Measurements from ENCODE around the gene CPSF3. TPM values are rescaled to one million over a fixed set of nuclear protein-coding genes. Genes with fewer than 3 reads are reported as not detected.

Gene CPSF3
- total and polyA plus RNA-seq, 2 of the 13 experiments (the other 11 are each of a cell fraction or from before 2014, with no cell fraction given), result 19.8 to 93.0 TPM

- no TSS peak for BruUV-seq (replicated peaks)
- H3K4me3 ChIP-seq (replicated peaks in 1 of 3; ENCODE audit: insufficient read depth in 1 of 3, low read depth in 2 of 3, low read length in 3 of 3), result peak overlapping the region in 1 of 3 experiments; percentile 68; a peak in 3 of 6 replicates
- no peak overlapping the region for H2AFZ ChIP-seq (ENCODE audit: low read length)
- intact Hi-C loops (cut with micrococcal nuclease; ENCODE audit: unreplicated experiment), result no loop called here
- peak overlapping the region; percentile 67; the same call in 1 of the 2 replicates for H3K9ac ChIP-seq (ENCODE audit: insufficient read depth, low read depth, low read length)
- in situ Hi-C loops (cut with HindIII; ENCODE audit: extremely low pct_ligation_motif_present, low pct_unique_long_range_greater_than_20kb), result no loop called here
- 86% methylated on average over 24 of the region's 24 CpGs for WGBS (ENCODE audit: low lambda C conversion rate)
- H3K79me2 ChIP-seq (ENCODE audit: insufficient read depth, low read length), result no peaks in the 10 kb centered on the region
- H4K20me1 ChIP-seq (ENCODE audit: insufficient read depth, low read length), result no peaks in the 10 kb centered on the region
- DNase-seq (ENCODE audit: low spot score) (peak; percentile 41), FAIRE-seq (peak; percentile 4), ATAC-seq (peak; percentile 55)
- no peak overlapping the region for H3K27ac ChIP-seq (ENCODE audit: extremely low read length, insufficient read depth, low read length)
- ChIA-PET POLR2A (interaction anchor here (1.0 to 1.4 kb wide), 2 partner anchors 51 to 157 kb away, joined by 3 to 4 read pairs; partner anchors contain the start of gene YWHAQ), CTCF (ENCODE audit: low intra/inter-chr PET ratio, low total read pairs) (no interaction called here)
- H3K4me1 ChIP-seq (ENCODE audit: insufficient read depth, low read length), result peaks cover 16% of the 10 kb centered on the region
- no peaks in the 10 kb centered on the region for H3K9me3 ChIP-seq (ENCODE audit: low read length)
- peak overlapping the region; percentile 51 for H3K4me2 ChIP-seq (ENCODE audit: low read depth, low read length)
- TF ChIP-seq KDM2A (CRISPR knock-in tag; IDR thresholded peaks at IDR 0.05; ENCODE audit: borderline replicate concordance, low read depth) (0 out of 2 replicates have a peak, but pooled peaks have one; percentile 20), ZHX1 (CRISPR knock-in tag; IDR thresholded peaks at IDR 0.05; ENCODE audit: low read depth) (0 out of 2 replicates have a peak, but pooled peaks have one; percentile 13), POLR2AphosphoS5 (IDR thresholded peaks at IDR 0.05; ENCODE audit: low read depth, low read length) (0 out of 2 replicates have a peak, but pooled peaks have one; percentile 18), ZNF761 (CRISPR knock-in tag; conservative IDR thresholded peaks at IDR 0.05) (no peak), ZNF350 (CRISPR knock-in tag; IDR thresholded peaks at IDR 0.05; ENCODE audit: borderline replicate concordance, low read depth) (0 out of 2 replicates have a peak, but pooled peaks have one; percentile 42)
- peaks cover 7 to 38% of the 10 kb centered on the region in 2 experiments; a peak in 4 of 5 replicates for H3K36me3 ChIP-seq (replicated peaks in 1 of 2; ENCODE audit: control insufficient read depth in 1 of 2, insufficient read depth in 2 of 2, low read length in 2 of 2)
- H3K27me3 ChIP-seq (ENCODE audit: control insufficient read depth in 1 of 2, insufficient read depth in 2 of 2, low read length in 2 of 2), result no peaks in the 10 kb centered on the region
These were observed 50.0 kb downstream of the CPSF3 start for GRCh38 chr2:9473308-9473984.
